ENCODE data around the gene ADIPOR2.

The ADIPOR2 gene

GRCh38 chr12:1810201-1810930 lies 119.5 kb downstream of the ADIPOR2 start:
- CTCF ChIA-PET, result interaction anchor here (0.9 kb wide), 1 partner anchor 130 kb away, joined by 3 read pairs; no protein-coding TSS in a partner anchor
- DNase-seq (ENCODE audit: low read depth, low spot score), result no peak
- TF ChIP-seq, protein P1, sequence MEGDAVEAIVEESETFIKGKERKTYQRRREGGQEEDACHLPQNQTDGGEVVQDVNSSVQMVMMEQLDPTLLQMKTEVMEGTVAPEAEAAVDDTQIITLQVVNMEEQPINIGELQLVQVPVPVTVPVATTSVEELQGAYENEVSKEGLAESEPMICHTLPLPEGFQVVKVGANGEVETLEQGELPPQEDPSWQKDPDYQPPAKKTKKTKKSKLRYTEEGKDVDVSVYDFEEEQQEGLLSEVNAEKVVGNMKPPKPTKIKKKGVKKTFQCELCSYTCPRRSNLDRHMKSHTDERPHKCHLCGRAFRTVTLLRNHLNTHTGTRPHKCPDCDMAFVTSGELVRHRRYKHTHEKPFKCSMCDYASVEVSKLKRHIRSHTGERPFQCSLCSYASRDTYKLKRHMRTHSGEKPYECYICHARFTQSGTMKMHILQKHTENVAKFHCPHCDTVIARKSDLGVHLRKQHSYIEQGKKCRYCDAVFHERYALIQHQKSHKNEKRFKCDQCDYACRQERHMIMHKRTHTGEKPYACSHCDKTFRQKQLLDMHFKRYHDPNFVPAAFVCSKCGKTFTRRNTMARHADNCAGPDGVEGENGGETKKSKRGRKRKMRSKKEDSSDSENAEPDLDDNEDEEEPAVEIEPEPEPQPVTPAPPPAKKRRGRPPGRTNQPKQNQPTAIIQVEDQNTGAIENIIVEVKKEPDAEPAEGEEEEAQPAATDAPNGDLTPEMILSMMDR (IDR thresholded peaks at IDR 0.05; ENCODE audit: insufficient read depth, low read length, missing control alignments), result no peak
- POLR2A ChIA-PET, result no interaction called here
- H3K4me3 ChIP-seq (ENCODE audit: low read depth, low read length), result no peak overlapping the region

DNA sequence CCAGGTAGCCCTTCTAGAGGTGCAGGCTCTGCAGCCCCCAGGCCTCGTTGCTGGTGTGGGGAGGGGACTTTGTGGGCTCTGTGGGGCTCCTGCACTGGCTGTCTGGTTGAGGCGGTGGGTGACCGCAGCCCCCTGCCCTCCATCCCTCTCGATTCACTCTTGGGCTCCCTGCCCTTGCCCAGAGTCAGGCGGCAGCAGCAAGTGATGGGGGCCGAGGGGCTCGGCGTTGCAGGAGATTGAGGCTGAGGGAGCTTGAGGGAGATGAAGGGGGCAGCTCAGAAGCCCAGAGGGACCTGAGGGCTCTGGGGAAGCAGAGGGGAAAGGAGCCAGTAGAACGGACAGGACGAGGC lies 120.0 kb downstream of the ADIPOR2 start:
- POLR2A ChIA-PET, result no interaction called here
- TF ChIP-seq, protein P1 (IDR thresholded peaks at IDR 0.05; ENCODE audit: insufficient read depth, low read length, missing control alignments), result no peak
- no peak for DNase-seq (ENCODE audit: low read depth, low spot score)
- CTCF ChIA-PET, result no interaction called here
- H3K4me3 ChIP-seq (ENCODE audit: low read depth, low read length), result no peak overlapping the region

GRCh38 chr12:1811281-1811947 lies 120.5 kb downstream of the ADIPOR2 start:
- no peak for DNase-seq (ENCODE audit: low read depth, low spot score)
- CTCF ChIA-PET, result interaction anchor here (1.1 to 1.4 kb wide), 2 partner anchors 16 to 772 kb away, joined by 3 to 4 read pairs; no protein-coding TSS in a partner anchor
- TF ChIP-seq, protein P1 (IDR thresholded peaks at IDR 0.05; ENCODE audit: insufficient read depth, low read length, missing control alignments), result no peak
- H3K4me3 ChIP-seq (ENCODE audit: low read depth, low read length), result no peak overlapping the region
- POLR2A ChIA-PET, result no interaction called here

DNA sequence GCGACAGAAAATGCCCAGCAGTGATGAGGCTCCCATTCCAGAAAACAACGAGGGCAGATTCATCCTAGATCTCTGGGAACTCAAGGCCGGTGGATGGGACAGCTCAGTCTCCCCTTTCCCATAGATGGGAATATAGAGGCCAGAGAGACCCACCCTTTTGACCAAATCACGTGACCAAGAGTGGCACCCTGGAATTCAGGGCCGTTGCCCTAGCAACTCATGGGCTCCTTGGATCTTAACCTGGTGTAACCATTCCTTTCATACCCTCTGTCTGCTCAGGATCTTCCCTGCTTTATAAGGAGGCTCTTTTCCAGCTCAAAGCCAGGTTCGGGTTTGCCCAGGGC lies 121.0 kb downstream of the ADIPOR2 start:
- ChIA-PET POLR2A (no interaction called here), CTCF (interaction anchor here (0.8 to 1.4 kb wide), 3 partner anchors 17 to 771 kb away, joined by 3 to 6 read pairs (median 4); no protein-coding TSS in a partner anchor)
- no peak for DNase-seq (ENCODE audit: low read depth, low spot score)
- TF ChIP-seq, protein P1 (IDR thresholded peaks at IDR 0.05; ENCODE audit: insufficient read depth, low read length, missing control alignments), result no peak
- H3K4me3 ChIP-seq (ENCODE audit: low read depth, low read length), result no peak overlapping the region

- POLR2A ChIA-PET, result no interaction called here
- CTCF ChIA-PET, result interaction anchor here (0.8 to 1.4 kb wide), 3 partner anchors 17 to 770 kb away, joined by 3 to 6 read pairs (median 4); no protein-coding TSS in a partner anchor
- TF ChIP-seq, protein P1 (IDR thresholded peaks at IDR 0.05; ENCODE audit: insufficient read depth, low read length, missing control alignments), result no peak
- no peak overlapping the region for H3K4me3 ChIP-seq (ENCODE audit: low read depth, low read length)
- DNase-seq (ENCODE audit: low read depth, low spot score), result no peak
Observed at GRCh38 chr12:1812650-1813302, 121.9 kb downstream of the ADIPOR2 start.

DNA sequence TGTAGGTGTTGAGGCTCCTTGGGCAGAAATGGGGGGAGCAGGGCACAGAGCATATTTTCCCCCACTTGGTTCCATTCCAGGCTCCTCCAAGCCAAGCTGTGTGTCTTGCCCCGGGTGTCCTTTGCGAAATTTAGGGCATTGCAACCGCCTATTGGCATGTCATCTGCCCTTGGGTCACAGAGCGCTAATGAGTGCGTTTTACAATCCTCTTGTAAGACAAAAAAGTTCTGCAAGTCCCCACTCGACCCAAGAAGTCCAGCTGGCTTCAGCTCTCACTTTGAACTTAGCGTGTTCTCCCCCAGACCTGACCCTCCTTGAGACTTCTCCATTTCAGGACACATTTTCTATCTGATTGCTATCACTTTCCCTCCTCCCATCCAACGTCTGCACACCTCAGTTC lies 123.4 kb downstream of the ADIPOR2 start:
- ChIA-PET CTCF (interaction anchor here (1.0 to 1.6 kb wide), 4 partner anchors 8 to 126 kb away, joined by 3 to 5 read pairs (median 4); no protein-coding TSS in a partner anchor), POLR2A (no interaction called here)
- DNase-seq (ENCODE audit: low read depth, low spot score), result no peak
- no peak overlapping the region for H3K4me3 ChIP-seq (ENCODE audit: low read depth, low read length)
- TF ChIP-seq, protein P1 (IDR thresholded peaks at IDR 0.05; ENCODE audit: insufficient read depth, low read length, missing control alignments), result no peak

Measured in AG04449 (cell line).